Uterus (tissue), 4 donors: ENCODE measurements around the gene CRELD2. TPM values are rescaled to one million over a fixed set of nuclear protein-coding genes. Genes with fewer than 3 reads are reported as not detected.

Experiments
- DNase-seq, 2 donors: peaks; one replicate each; pipeline ENCODE4 v3.0.0-alpha.2; 2019 to 2020
- H3K27ac ChIP-seq, 2 donors: fragments of 200-600 bp; sonication (generic); 1 replicate in 1 of 2; 2 replicates in 1 of 2; pipeline ENCODE4 v1.5.1; 2016 to 2018
- H3K27me3 ChIP-seq, 2 donors: fragments of 200-600 bp; sonication (generic); one replicate each; pipeline ENCODE4 v1.5.1; 2018 to 2019; ENCODE audit warnings: control low read depth in 1 of 2
- H3K36me3 ChIP-seq, 2 donors: fragments of 200-600 bp; sonication (generic); one replicate each; pipeline ENCODE4 v1.5.1; 2019; ENCODE audit warnings: control low read depth in 1 of 2
- H3K4me1 ChIP-seq, 2 donors: fragments of 200-600 bp; sonication (generic); one replicate each; pipeline ENCODE4 v1.5.1; 2018 to 2019; ENCODE audit warnings: control low read depth in 1 of 2
- H3K4me3 ChIP-seq, 2 donors: fragments of 200-600 bp; sonication (generic); 1 replicate in 1 of 2; 2 replicates in 1 of 2; pipeline ENCODE4 v1.5.1; 2018 to 2019; ENCODE audit warnings: mild to moderate bottlenecking in 1 of 2
- H3K9me3 ChIP-seq, 2 donors: fragments of 200-600 bp; sonication (generic); one replicate each; pipeline ENCODE4 v1.5.1; 2019; ENCODE audit warnings: control low read depth in 1 of 2
- CTCF ChIP-seq, 4 experiments: fragments of 200-600 bp in 2 of 4; fragments of 450-650 bp in 2 of 4; sonication (generic) in 2 of 4; IDR thresholded peaks; one replicate each; pipeline ENCODE4 v1.5.1; 2016 to 2019; ENCODE audit warnings: antibody characterized with exemption in 4 of 4, mild to moderate bottlenecking in 2 of 4, moderate library complexity in 1 of 4
- POLR2A ChIP-seq, 2 donors: fragments of 450-650 bp; IDR thresholded peaks; one replicate each; pipeline ENCODE4 v1.6.1; 2016; ENCODE audit warnings: antibody characterized with exemption in 2 of 2, mild to moderate bottlenecking in 1 of 2, moderate library complexity in 1 of 2
- intact Hi-C: fragments of 100-400 bp; cut with DNase I; formaldehyde crosslinking; loops from one replicate; pipeline ENCODE4 v1.15.1; 2023; ENCODE audit warnings: low total_unique reads
- total RNA-seq, 4 donors: library from RNA; depleted of rRNA in 3 of 4; stranded (reverse); fragments of >200 nt in 3 of 4; gene quantifications; one replicate each; pipeline versions ENCODE4 v1.1.0 to v1.2.4, GENCODE V29; 2014 to 2023
- donor health status: DM: yes; HTN: yes; CAD: no.

The CRELD2 gene
- total RNA-seq, 4 donors from 2014 or later = 3.6 to 37.0 (median 14.6) TPM

GRCh38 chr22:49880281-49880680, 38.2 kb upstream of the CRELD2 start:
- H3K36me3 ChIP-seq = no peaks in the 10 kb centered on the region
- H3K4me1 ChIP-seq = no peaks in the 10 kb centered on the region
- TF ChIP-seq POLR2A (IDR thresholded peaks at IDR 0.05) (no peak), CTCF (IDR thresholded peaks at IDR 0.05) (no peak)
- H3K9me3 ChIP-seq = peaks cover 0 to 7% of the 10 kb centered on the region in 2 donors
- no peak overlapping the region for H3K4me3 ChIP-seq
- DNase-seq = no peak
- H3K27me3 ChIP-seq = no peaks in the 10 kb centered on the region
- intact Hi-C loops = no loop called here
- H3K27ac ChIP-seq = no peak overlapping the region

GRCh38 chr22:49881856-49882255, 36.6 kb upstream of the CRELD2 start:
- Histone ChIP-seq H3K27me3 (no peaks in the 10 kb centered on the region), H3K9me3 (peaks cover 0 to 7% of the 10 kb centered on the region in 2 donors), H3K4me3 (no peak overlapping the region), H3K36me3 (no peaks in the 10 kb centered on the region), H3K27ac (no peak overlapping the region), H3K4me1 (no peaks in the 10 kb centered on the region)
- DNase-seq = no peak
- intact Hi-C loops = no loop called here
- TF ChIP-seq CTCF (IDR thresholded peaks at IDR 0.05) (no peak), POLR2A (IDR thresholded peaks at IDR 0.05) (no peak)

GRCh38 chr22:49882519-49883293, 35.7 kb upstream of the CRELD2 start:
- H3K27me3 ChIP-seq = no peaks in the 10 kb centered on the region
- H3K4me1 ChIP-seq = no peaks in the 10 kb centered on the region
- H3K4me3 ChIP-seq = no peak overlapping the region
- no peaks in the 10 kb centered on the region for H3K36me3 ChIP-seq
- intact Hi-C loops = no loop called here
- TF ChIP-seq POLR2A (IDR thresholded peaks at IDR 0.05) (no peak), CTCF (IDR thresholded peaks at IDR 0.05) (no peak)
- DNase-seq = no peak
- no peak overlapping the region for H3K27ac ChIP-seq
- peaks cover 0 to 7% of the 10 kb centered on the region in 2 donors for H3K9me3 ChIP-seq

GRCh38 chr22:49883294-49883640, 35.2 kb upstream of the CRELD2 start:
- intact Hi-C loops = no loop called here
- Histone ChIP-seq H3K27ac (no peak overlapping the region), H3K9me3 (peaks cover 0 to 7% of the 10 kb centered on the region in 2 donors), H3K36me3 (no peaks in the 10 kb centered on the region), H3K27me3 (no peaks in the 10 kb centered on the region), H3K4me3 (no peak overlapping the region), H3K4me1 (no peaks in the 10 kb centered on the region)
- DNase-seq = no peak
- no peak for TF ChIP-seq POLR2A (IDR thresholded peaks at IDR 0.05)
- no peak for TF ChIP-seq CTCF (IDR thresholded peaks at IDR 0.05)

- intact Hi-C loops = no loop called here
- H3K9me3 ChIP-seq = peaks cover 0 to 7% of the 10 kb centered on the region in 2 donors
- H3K4me1 ChIP-seq = no peaks in the 10 kb centered on the region
- no peaks in the 10 kb centered on the region for H3K36me3 ChIP-seq
- H3K27ac ChIP-seq = no peak overlapping the region
- no peak overlapping the region for H3K4me3 ChIP-seq
- DNase-seq = no peak
- no peaks in the 10 kb centered on the region for H3K27me3 ChIP-seq
- TF ChIP-seq POLR2A (IDR thresholded peaks at IDR 0.05) (no peak), CTCF (IDR thresholded peaks at IDR 0.05) (no peak)
Measured at GRCh38 chr22:49884075-49884474, 34.4 kb upstream of the CRELD2 start.
